GM06990 (cell line): Measurements from ENCODE around the gene BMPR1B.

ENCODE experiments used
- DNase-seq: peaks from one replicate; pipeline ENCODE4 v3.0.0-alpha.2; 2011; ENCODE audit not compliant: insufficient read length; ENCODE audit errors: extremely low read depth
- H3K27me3 ChIP-seq: replicated peaks from 2 replicates; pipeline ENCODE4 v1.6.0; 2011; ENCODE audit warnings: low read length; ENCODE audit not compliant: control insufficient read depth, insufficient read depth
- H3K36me3 ChIP-seq: 2 replicates; pipeline ENCODE4 v1.5.1; 2011; ENCODE audit warnings: low read length; ENCODE audit not compliant: control insufficient read depth, insufficient read depth
- H3K4me3 ChIP-seq: replicated peaks from 2 replicates; pipeline ENCODE4 v1.5.1; 2011; ENCODE audit warnings: low read depth, mild to moderate bottlenecking, control low read depth, low read length
- TF ChIP-seq, protein P1 (sequence below): IDR thresholded peaks from 2 replicates; pipeline ENCODE4 v1.5.1; 2011; ENCODE audit warnings: low read length, control low read depth, mild to moderate bottlenecking, inconsistent platforms; ENCODE audit not compliant: insufficient read depth, poor library complexity, severe bottlenecking

Gene BMPR1B

DNA sequence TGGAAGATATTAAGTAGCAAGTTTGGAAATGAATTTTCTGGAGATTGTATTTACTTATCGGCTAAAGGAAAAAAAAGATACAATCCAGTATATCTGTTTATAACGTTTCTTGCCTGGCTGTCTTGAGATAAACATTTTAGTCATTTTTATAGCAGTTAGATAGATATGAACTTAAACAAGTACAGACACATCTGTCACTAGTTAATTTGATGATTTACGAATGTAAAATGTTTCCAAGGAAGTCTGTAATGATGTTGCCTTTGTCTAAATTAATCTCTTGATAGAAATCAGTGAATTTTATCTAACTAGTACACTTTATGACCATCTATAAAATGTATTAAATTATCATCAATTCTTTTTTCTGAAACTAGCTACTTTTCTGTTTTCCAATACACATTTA is 5.7 kb downstream of the BMPR1B start:
- H3K27me3 ChIP-seq: no peaks in the 10 kb centered on the region; the same call in 1 of the 2 replicates
- TF ChIP-seq, protein P1, sequence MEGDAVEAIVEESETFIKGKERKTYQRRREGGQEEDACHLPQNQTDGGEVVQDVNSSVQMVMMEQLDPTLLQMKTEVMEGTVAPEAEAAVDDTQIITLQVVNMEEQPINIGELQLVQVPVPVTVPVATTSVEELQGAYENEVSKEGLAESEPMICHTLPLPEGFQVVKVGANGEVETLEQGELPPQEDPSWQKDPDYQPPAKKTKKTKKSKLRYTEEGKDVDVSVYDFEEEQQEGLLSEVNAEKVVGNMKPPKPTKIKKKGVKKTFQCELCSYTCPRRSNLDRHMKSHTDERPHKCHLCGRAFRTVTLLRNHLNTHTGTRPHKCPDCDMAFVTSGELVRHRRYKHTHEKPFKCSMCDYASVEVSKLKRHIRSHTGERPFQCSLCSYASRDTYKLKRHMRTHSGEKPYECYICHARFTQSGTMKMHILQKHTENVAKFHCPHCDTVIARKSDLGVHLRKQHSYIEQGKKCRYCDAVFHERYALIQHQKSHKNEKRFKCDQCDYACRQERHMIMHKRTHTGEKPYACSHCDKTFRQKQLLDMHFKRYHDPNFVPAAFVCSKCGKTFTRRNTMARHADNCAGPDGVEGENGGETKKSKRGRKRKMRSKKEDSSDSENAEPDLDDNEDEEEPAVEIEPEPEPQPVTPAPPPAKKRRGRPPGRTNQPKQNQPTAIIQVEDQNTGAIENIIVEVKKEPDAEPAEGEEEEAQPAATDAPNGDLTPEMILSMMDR: no peak
- no peak overlapping the region for H3K4me3 ChIP-seq
- DNase-seq: no peak
- H3K36me3 ChIP-seq: no peaks in the 10 kb centered on the region

DNA sequence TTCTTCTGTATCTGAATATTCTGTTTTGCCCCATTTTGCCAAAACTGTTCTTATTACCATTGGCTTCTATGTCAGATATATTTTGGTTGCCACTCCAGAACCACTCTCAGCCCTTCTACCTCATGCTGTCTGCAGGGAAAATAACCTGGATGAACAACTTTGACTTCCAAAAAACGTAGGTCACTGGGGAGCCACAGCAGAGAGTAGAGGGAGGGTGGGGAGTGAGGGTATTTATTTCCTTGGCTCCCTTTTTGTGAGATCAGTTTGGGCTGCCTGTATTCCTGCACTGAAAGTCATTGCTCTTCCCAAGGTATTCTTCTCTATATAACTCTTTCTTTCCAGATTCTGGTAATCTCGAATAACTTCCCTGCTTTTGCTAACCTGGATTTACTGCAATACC is 6.3 kb downstream of the BMPR1B start:
- TF ChIP-seq, protein P1: no peak
- Histone ChIP-seq H3K27me3 (no peaks in the 10 kb centered on the region), H3K36me3 (no peaks in the 10 kb centered on the region), H3K4me3 (no peak overlapping the region)
- DNase-seq: no peak

DNA sequence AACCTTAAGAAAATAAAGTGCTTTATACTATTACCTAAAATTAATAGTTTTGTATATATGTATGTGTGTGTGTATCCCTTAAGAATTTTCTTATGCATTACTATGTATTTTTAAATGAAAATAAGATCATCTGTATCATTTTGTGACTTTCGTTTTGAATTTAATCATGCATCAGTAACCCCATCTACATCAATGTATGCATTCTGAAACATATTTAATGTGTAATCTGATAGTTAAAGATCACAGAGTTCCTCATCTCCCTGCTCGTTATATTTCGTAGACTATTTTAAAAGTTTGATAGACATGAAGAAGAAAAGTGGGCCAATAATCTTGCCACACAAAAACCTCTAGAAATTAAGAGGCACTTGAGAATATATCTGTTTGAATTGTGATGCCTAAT is 7.4 kb downstream of the BMPR1B start:
- DNase-seq: no peak
- Histone ChIP-seq H3K27me3 (no peaks in the 10 kb centered on the region), H3K36me3 (no peaks in the 10 kb centered on the region), H3K4me3 (no peak overlapping the region)
- TF ChIP-seq, protein P1: no peak

DNA sequence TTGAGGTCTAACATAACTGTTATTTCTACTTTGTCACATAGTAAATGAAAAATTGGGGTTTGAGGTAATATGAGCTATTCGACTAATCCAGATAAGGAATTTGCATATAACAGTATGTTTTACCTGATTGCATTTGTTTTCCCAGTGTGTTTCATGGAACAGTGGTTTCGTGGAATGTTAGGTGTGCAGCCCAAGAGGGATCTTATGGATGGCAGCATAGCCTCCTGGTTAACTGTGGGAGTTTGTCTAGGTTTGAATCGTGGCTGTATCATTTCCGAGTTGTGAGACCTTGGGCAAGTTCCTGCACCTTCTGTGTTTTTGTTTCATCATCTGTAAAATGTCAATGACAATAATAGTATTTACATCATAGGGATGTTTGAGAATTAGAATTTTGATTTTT is 7.9 kb downstream of the BMPR1B start:
- Histone ChIP-seq H3K36me3 (no peaks in the 10 kb centered on the region), H3K4me3 (no peak overlapping the region), H3K27me3 (no peaks in the 10 kb centered on the region)
- DNase-seq: no peak
- TF ChIP-seq, protein P1: no peak

DNA sequence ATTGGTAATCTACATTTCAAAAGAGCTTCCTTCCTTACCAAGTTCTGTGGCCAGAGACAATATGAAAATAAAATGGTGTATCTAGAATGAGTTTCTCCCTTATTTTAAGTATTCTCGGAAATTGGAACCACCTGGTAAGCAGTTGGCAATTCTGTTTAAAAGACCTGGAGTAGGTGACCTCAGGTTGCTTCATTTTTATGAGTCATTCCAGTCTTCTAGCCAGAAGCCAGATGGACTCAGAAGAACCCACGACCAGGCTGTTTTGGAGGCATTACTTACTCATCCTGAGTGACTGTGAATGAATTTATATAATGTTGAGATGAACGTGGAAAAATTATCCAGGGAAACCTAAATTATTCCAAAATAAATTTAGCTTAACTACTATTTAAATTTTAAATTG is 9.1 kb downstream of the BMPR1B start:
- H3K4me3 ChIP-seq: no peak overlapping the region
- no peaks in the 10 kb centered on the region for H3K36me3 ChIP-seq
- H3K27me3 ChIP-seq: no peaks in the 10 kb centered on the region
- no peak for DNase-seq
- TF ChIP-seq, protein P1: no peak

DNA sequence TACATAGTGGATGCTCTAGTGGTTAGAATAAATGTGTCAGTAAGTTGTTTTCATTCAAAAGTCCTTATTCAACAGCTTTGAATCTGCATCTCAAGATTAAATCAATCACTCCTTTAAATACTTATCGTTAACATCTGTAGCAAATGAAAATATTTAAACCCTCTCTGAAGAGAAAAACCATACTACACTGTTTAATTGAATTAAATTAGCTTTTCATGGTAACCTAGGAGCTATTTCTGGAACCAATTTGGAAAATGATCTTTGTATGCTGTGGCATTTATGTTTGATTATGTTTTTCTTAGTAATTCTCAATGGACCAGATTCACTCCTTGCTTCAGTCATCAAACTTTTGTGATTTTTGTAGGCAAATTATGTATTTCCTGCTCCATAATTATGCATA is 9.7 kb downstream of the BMPR1B start:
- TF ChIP-seq, protein P1: no peak
- Histone ChIP-seq H3K27me3 (no peaks in the 10 kb centered on the region), H3K36me3 (no peaks in the 10 kb centered on the region), H3K4me3 (no peak overlapping the region)
- DNase-seq: no peak
